Subcutaneous adipose tissue (tissue), 4 donors: ENCODE measurements around the gene MGA. TPM values are rescaled to one million over a fixed set of nuclear protein-coding genes. Genes with fewer than 3 reads are reported as not detected.

Source experiments
- CTCF ChIP-seq: fragments of 450-650 bp; IDR thresholded peaks from one replicate; pipeline ENCODE4 v1.5.1; 2016; ENCODE audit warnings: low read depth, mild to moderate bottlenecking, control low read depth, antibody characterized with exemption, moderate library complexity
- total RNA-seq, 4 donors: library from RNA; depleted of rRNA; stranded (reverse); fragments of >200 nt; gene quantifications; one replicate each; pipeline ENCODE4 v1.1.0, GENCODE V29; 2016

The MGA gene
- total RNA-seq, 4 donors from 2014 or later, result 29.1 to 43.4 (median 33.3) TPM

GRCh38 chr15:41656188-41656587 lies 4.0 kb upstream of the MGA start:
- no peak for TF ChIP-seq CTCF

DNA sequence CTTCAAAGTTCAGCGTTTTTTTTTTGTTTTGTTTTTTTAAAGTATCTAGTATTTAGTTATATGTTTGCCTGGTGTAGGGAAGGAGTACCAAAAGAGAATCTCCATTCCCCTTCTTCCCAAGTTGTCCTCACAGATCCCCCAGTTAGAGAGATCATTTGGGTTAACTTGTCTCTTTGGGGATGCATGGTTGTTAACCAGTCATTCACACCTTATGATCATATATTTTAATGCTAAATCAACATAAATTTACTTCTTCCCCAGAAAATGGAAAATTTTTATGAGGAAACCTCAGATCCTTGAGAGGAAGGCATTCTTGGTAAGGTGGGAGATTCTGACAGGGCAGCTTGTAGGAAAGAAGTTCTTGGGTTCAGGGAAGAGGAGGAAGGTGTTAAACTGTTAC lies 1.5 kb upstream of the MGA start:
- TF ChIP-seq CTCF, result no peak

- no peak for TF ChIP-seq CTCF
Observed at GRCh38 chr15:41659190-41659589, 1.0 kb upstream of the MGA start.

GRCh38 chr15:41659855-41660234 lies 360 bp upstream of the MGA start:
- no peak for TF ChIP-seq CTCF

DNA sequence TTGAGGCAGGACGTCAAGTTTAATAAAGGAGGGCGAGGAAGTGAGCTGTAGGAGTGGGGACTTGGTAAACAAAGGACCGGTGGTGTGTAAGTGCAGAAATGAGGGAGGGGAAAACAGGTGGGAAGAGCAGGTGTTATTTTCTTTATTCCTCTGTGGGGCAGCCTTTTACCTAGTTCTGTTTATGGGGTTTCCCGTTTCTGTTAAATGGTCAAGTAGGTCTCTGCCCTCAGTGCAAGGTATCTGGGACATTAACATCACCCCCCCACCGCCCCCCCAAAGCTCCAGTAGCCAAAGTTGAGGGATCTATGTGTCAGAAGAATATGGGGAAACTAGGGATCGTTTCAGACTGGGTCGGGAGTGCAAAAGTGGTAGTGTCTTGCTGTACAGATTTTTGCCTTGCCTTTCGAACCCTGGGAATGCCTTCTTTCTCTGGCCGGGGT lies 893 bp downstream of the MGA start:
- TF ChIP-seq CTCF, result no peak

DNA sequence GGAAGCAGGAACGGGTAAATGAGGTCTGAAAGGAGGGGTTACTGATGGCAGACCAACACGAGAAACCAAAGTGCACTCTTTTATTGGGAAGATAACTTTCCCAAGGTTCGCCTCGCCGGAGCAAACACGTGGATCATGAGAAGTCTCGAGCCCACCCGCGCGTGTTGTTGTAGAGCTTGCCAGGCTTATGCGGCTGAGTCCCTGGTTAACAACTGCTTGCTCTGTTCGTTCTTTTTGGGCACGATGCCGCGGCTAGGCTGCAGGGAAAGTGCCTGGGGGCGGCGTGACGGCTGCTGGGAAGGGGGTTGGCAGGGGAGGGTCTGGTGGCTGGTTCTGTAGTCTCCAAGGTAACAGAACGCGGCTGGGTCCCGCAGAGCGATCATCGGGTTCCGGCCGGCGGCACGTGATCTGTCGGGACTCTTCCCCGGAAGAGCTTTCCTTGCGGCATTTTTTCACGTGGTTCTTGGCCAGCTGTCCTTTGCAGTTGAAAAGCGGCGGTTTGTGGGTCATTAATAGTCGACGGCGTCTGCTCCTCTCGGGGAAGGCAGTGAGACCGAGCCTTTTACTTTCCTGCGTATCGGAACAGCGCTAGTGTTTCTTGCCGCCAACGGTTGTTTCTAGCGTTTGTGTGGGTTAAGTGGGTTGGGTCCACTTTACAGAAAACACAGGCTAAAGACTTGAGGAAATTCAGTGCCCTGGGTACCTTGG lies 1.5 kb downstream of the MGA start:
- no peak for TF ChIP-seq CTCF

DNA sequence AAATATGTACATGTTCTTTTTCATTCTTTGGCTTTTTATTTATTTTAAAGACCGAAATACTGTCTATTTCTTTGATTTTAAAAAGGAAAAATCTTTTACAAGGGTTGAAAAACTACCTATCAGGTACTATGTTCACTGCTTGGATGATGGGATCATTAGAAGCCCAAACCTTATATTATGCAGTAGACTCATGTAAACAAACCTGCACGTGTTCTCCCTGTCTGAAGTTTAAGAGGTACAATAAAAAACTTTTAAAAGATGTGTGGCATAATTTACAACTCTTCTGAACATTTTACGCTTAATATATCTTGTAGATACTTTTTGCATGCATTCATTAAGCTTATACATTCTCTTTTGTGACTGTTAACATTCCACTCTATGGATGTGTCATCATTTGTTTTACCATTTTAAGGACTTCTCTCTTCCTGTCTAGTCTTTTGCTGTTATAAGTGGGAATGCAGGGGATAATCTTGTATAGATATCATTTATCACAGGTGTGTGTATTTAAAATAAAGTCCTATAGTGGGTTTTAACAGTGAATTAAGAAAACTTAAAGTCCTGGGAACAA lies 6.2 kb downstream of the MGA start:
- no peak for TF ChIP-seq CTCF
